LNCAP (cell line): ENCODE measurements around the gene MAP10.

ENCODE experiments used
- TF ChIP-seq, protein P1 (sequence below): fragments of 450-650 bp; IDR thresholded peaks from 2 replicates; pipeline ENCODE4 v1.5.1; 2017; ENCODE audit warnings: mild to moderate bottlenecking

MAP10 gene

DNA sequence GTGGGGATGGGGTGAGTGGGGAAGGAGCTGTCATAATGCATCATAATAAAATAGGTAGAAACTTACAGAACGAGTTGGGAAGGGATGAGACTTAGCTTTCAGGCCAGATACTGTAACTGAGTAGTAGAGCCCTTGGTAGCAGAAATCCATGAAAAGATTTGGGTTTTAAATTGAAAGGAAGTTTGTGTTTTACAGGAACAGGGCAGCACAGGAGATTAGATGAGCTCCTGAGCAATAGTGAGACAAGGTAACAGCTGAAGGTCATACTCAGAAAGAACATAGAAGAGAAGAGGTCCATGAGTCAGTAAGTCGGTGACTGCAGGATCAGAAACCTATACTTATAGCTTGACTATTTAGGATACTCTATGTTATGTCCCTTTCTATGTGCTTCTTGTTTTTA is 7.3 kb downstream of the MAP10 start:
- TF ChIP-seq, protein P1, sequence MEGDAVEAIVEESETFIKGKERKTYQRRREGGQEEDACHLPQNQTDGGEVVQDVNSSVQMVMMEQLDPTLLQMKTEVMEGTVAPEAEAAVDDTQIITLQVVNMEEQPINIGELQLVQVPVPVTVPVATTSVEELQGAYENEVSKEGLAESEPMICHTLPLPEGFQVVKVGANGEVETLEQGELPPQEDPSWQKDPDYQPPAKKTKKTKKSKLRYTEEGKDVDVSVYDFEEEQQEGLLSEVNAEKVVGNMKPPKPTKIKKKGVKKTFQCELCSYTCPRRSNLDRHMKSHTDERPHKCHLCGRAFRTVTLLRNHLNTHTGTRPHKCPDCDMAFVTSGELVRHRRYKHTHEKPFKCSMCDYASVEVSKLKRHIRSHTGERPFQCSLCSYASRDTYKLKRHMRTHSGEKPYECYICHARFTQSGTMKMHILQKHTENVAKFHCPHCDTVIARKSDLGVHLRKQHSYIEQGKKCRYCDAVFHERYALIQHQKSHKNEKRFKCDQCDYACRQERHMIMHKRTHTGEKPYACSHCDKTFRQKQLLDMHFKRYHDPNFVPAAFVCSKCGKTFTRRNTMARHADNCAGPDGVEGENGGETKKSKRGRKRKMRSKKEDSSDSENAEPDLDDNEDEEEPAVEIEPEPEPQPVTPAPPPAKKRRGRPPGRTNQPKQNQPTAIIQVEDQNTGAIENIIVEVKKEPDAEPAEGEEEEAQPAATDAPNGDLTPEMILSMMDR: no peak

DNA sequence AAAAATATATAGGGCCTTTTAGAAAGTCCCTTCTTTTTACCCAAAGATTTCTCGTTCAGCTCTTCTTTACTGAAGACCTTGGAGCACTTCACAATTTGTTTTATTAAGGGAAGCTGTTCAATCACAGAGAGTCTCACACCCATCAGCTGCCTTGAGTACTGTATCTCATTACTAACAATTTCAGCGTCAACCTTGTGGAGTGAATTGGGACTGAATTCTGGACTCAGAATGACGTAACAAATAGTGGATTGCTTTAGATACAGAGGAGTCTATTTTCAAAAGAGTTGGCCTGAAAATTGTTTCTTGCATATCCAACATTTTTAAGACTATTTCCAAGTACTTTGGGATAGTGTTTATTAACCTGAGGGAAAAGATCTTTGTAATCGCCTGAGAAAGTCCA is 7.9 kb downstream of the MAP10 start:
- TF ChIP-seq, protein P1: no peak

DNA sequence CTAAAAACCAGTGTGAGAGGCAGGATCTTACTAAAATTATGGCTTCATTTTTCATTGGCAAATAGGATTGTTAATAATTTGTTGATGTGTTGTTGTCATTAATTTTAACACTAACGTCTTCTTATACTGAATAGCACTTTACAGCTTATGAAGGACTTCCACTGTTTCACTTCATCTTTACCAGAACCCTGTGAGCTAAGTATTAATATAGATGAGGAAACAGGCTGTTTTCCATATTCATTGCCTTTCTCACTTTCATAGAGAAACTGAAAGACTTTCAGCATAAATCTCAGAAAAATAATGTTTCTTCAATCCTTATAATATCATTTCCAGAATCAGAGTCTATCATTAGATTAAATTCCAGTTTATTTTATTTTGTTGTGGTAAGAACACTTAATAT is 8.5 kb downstream of the MAP10 start:
- TF ChIP-seq, protein P1: no peak

DNA sequence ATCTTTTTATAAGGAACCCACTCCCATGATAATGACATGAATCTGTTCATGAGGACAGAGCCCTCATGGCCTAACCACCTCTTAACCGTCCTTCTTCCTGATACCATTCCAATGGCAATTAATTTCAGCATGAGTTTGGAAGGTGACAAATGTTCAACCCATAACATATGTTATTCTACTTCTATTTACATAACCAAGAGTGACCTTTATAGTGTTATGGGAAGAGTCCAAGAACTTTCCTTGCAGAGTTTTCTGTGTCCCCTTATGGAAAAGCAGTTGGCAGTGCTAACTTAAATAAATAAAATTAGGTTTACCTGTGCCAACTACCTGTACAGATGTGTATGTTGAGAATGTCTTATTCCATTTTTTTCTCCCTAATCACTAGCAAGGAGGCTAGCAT is 11.1 kb downstream of the MAP10 start:
- TF ChIP-seq, protein P1: no peak

DNA sequence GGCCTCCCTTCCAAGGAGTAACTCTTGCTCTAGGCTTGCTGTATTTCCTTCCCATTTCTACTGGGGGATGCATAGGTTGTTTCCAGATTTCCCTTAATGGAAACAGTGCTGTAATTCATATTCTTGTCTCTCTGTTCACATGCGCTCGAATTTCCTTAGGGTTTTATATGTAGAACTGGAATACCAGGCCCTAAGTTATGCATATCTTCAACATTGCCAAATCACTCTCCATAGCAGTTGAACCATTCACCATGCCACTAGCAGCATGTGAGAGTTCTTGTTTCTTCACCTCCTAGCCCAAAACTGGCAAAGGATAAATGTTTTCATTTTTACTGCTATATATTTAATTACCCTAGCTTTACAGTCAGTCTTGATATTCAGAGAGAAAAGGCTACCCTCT is 12.8 kb downstream of the MAP10 start:
- TF ChIP-seq, protein P1: no peak

DNA sequence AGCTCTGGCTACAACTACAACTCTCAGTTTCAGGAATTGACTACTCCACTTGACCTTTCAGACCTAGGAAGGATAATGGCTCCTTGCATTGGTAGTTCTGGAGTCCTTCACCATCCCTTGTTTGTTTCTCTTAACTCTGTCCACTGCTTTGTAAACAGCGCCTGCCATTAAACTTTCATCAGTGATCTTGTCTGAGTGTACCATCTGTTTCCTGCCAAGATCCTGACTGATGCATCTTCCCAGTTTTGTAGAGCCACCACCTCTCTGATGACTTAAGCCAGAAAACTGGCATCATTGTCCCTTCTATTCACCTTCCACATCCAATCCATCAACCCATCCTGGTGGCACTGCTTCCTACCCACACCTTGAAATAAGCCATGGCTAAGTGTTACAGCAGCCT is 15.2 kb downstream of the MAP10 start:
- TF ChIP-seq, protein P1: no peak

DNA sequence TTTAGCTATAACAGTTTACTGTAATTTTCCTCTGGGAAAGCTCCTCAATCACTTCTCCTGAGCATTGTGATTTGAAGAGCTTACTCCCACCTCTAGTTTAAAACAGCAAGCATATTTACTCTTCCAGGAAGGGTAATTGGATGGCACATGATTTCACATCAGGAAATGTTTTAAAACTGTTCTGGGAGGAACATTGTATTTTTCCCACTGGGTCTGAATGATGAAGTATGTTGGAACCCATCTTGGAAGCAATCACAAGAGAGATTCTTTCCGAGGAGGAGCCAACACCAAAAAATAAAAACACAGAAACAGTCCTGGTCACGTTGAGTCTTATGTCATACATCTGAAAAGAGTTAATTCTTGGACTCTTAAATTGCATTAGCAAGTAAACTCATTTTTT is 17.3 kb downstream of the MAP10 start:
- TF ChIP-seq, protein P1: no peak

DNA sequence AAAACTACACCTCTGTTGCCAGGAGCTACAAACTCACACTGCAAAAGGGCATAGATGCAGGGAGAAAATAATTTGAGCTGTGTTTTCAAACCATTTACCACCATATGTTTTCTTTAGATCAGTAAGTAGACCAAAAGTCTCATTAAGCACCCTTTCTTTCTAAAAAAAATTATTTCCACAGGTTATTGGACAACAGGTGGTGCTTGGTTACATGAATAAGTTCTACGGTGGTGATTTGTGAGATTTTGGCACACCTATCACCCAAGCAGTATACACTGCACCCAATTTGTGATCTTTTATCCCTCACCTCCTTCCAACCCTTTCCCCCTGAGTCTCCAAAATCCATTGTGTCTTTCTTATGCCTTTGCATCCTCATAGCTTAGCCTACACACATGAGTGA is 21.1 kb downstream of the MAP10 start:
- TF ChIP-seq, protein P1: no peak
